B cell (primary cell): ENCODE results near the gene TAF7. TPM values are rescaled to one million over a fixed set of nuclear protein-coding genes. Genes with fewer than 3 reads are reported as not detected.

Experiments
- ATAC-seq: fragments of 200-7000 bp; cut with Tn5 transposase; one replicate; pipeline ENCODE4 v1.10.0; 2021; ENCODE audit warnings: low read depth, mild to moderate bottlenecking, moderate number of reproducible peaks, moderate library complexity
- CTCF ChIA-PET: fragments of 350-600 bp; sonication (Branson Sonifier 250); formaldehyde crosslinking; loops from one replicate; lab custom pipeline; 2021; ENCODE audit warnings: antibody characterized with exemption, inconsistent platforms; lab: Charles Lee
- POLR2A ChIA-PET: fragments of 350-600 bp; sonication (Branson Sonifier 250); formaldehyde crosslinking; loops from one replicate; lab custom pipeline; 2021; ENCODE audit warnings: antibody characterized with exemption; lab: Charles Lee
- DNase-seq: peaks from one replicate; pipeline ENCODE4 v3.0.0; 2013
- H2AFZ ChIP-seq: 2 replicates; pipeline ENCODE4 v1.6.1; 2012; ENCODE audit warnings: mild to moderate bottlenecking, low read depth, low read length; ENCODE audit not compliant: insufficient read depth, poor library complexity, severe bottlenecking
- H3K27ac ChIP-seq, 2 donors: 1 replicate in 1 of 2; 2 replicates in 1 of 2; pipeline ENCODE4 v1.5.1; 2012 to 2013; ENCODE audit warnings: low read length in 2 of 2, mild to moderate bottlenecking in 2 of 2, moderate library complexity in 1 of 2
- H3K27me3 ChIP-seq, 4 experiments: fragments of 200-600 bp in 1 of 4; sonication (generic) in 1 of 4; replicated peaks in 1 of 4; 1 replicate in 2 of 4; 2 replicates in 2 of 4; pipeline versions ENCODE4 v1.6.1 to v1.7.0; 2013 to 2016; ENCODE audit warnings: low read length in 3 of 4, mild to moderate bottlenecking in 2 of 4, mixed read lengths in 1 of 4, moderate library complexity in 1 of 4; ENCODE audit not compliant: insufficient read depth in 4 of 4, control insufficient read depth in 3 of 4; ENCODE audit errors: control extremely low read depth in 1 of 4
- H3K36me3 ChIP-seq, 2 experiments: replicated peaks in 1 of 2; 1 replicate in 1 of 2; 2 replicates in 1 of 2; pipeline versions ENCODE4 v1.6.1 to v1.7.1; 2013; ENCODE audit warnings: low read length in 1 of 2; ENCODE audit not compliant: insufficient read depth in 2 of 2, control insufficient read depth in 1 of 2; ENCODE audit errors: control extremely low read depth in 1 of 2, extremely low read depth in 1 of 2
- H3K4me1 ChIP-seq, 2 donors: fragments of 200-600 bp in 1 of 2; sonication (generic) in 1 of 2; 1 replicate in 1 of 2; 2 replicates in 1 of 2; pipeline versions ENCODE4 v1.5.1 to v1.6.1; 2013 to 2017; ENCODE audit warnings: low read length in 2 of 2; ENCODE audit not compliant: control insufficient read depth in 2 of 2, insufficient read depth in 2 of 2
- H3K4me2 ChIP-seq: replicated peaks from 2 replicates; pipeline ENCODE3; 2012; ENCODE audit warnings: mild to moderate bottlenecking, low read depth, low read length; ENCODE audit not compliant: poor library complexity, severe bottlenecking
- H3K4me3 ChIP-seq, 5 experiments: fragments of 200-600 bp in 1 of 5; sonication (generic) in 1 of 5; 1 replicate in 3 of 5; 2 replicates in 2 of 5; pipeline versions ENCODE4 v1.5.1 to v1.7.0; 2011 to 2016; ENCODE audit warnings: low read length in 4 of 5, mild to moderate bottlenecking in 4 of 5, low read depth in 2 of 5, control low read depth in 1 of 5, moderate library complexity in 1 of 5; ENCODE audit not compliant: insufficient read depth in 1 of 5; ENCODE audit errors: control extremely low read depth in 1 of 5, extremely low read depth in 1 of 5
- H3K79me2 ChIP-seq: fragments of 200-600 bp; sonication (generic); one replicate; pipeline ENCODE4 v1.6.0; 2016; ENCODE audit warnings: low read length; ENCODE audit not compliant: control insufficient read depth, insufficient read depth
- H3K9ac ChIP-seq: fragments of 200-600 bp; sonication (generic); 2 replicates; pipeline ENCODE4 v1.6.1; 2017; ENCODE audit warnings: mild to moderate bottlenecking, low read length, moderate library complexity
- H3K9me3 ChIP-seq, 3 donors: one replicate each; pipeline versions ENCODE4 v1.6.1 to v1.7.1; 2013; ENCODE audit warnings: low read length in 2 of 3; ENCODE audit not compliant: control insufficient read depth in 2 of 3, insufficient read depth in 1 of 3; ENCODE audit errors: control extremely low read depth in 1 of 3
- H4K20me1 ChIP-seq: 2 replicates; pipeline ENCODE4 v1.6.0; 2012; ENCODE audit warnings: mild to moderate bottlenecking, low read length; ENCODE audit not compliant: insufficient read depth, control insufficient read depth, poor library complexity, severe bottlenecking
- H3K27ac Mint-ChIP-seq: one replicate; pipeline ENCODE4 v1.8.0; 2021; ENCODE audit warnings: mixed read lengths
- H3K27me3 Mint-ChIP-seq: one replicate; pipeline ENCODE4 v1.8.0; 2021; ENCODE audit warnings: mixed read lengths
- H3K4me1 Mint-ChIP-seq: one replicate; pipeline ENCODE4 v1.8.0; 2021; ENCODE audit warnings: mixed read lengths
- H3K4me3 Mint-ChIP-seq: one replicate; pipeline ENCODE4 v1.8.0; 2021; ENCODE audit warnings: mixed read lengths
- H3K9me3 Mint-ChIP-seq: one replicate; pipeline ENCODE4 v1.8.0; 2022; ENCODE audit warnings: mixed read lengths; ENCODE audit not compliant: insufficient read depth
- EZH2 ChIP-seq: IDR thresholded peaks from 2 replicates; pipeline ENCODE4 v1.6.1; 2012; ENCODE audit warnings: borderline replicate concordance, low read depth, mild to moderate bottlenecking, moderate library complexity, low read length; ENCODE audit not compliant: insufficient read depth, poor library complexity, severe bottlenecking
- WGBS: methylation state at CpG from one replicate; pipeline ENCODE4 v1.1.5; 2013; ENCODE audit warnings: missing lambda C conversion rate; ENCODE audit not compliant: insufficient coverage; 5-methylcytosine and 5-hydroxymethylcytosine counted together
- intact Hi-C: fragments of 100-400 bp; cut with micrococcal nuclease; formaldehyde crosslinking; loops from one replicate; pipeline ENCODE4 v1.10.0; 2022
- polyA plus RNA-seq: library from polyadenylated mRNA; depleted of rRNA; stranded (reverse); fragments of >200 nt; gene quantifications from 2 replicates; pipeline ENCODE4 v1.2.3, GENCODE V29; 2012
- total RNA-seq, 2 donors: library from RNA; stranded (reverse); fragments of 120-200 nt in 1 of 2; gene quantifications; 1 replicate in 1 of 2; 2 replicates in 1 of 2; pipeline versions ENCODE4 v1.2.3 to v1.2.4, GENCODE V29; 2013 to 2022
- TF ChIP-seq, protein P1 (sequence below): fragments of 200-600 bp; IDR thresholded peaks from one replicate; pipeline ENCODE4 v1.8.0; 2022; ENCODE audit warnings: antibody characterized with exemption, mild to moderate bottlenecking

TAF7 gene
- total and polyA plus RNA-seq, 2 donors (not counting 1 experiment from before 2014, with no cell fraction given): 52.1 to 119 TPM

DNA sequence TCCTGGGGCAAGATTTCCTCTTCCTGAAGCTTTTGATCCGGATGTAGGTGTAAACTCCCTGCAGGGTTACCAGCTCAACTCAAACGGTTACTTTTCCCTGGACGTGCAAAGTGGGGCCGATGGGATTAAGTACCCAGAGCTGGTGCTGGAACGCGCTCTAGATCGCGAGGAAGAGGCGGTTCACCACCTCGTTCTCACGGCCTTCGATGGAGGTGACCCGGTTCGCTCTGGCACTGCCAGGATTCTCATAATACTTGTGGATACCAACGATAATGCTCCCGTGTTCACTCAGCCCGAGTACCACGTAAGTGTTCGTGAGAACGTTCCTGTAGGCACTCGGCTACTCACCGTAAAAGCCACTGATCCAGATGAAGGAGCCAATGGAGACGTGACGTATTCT is 35.1 kb upstream of the TAF7 start:
- peaks cover 55% of the 10 kb centered on the region for H3K27me3 Mint-ChIP-seq

DNA sequence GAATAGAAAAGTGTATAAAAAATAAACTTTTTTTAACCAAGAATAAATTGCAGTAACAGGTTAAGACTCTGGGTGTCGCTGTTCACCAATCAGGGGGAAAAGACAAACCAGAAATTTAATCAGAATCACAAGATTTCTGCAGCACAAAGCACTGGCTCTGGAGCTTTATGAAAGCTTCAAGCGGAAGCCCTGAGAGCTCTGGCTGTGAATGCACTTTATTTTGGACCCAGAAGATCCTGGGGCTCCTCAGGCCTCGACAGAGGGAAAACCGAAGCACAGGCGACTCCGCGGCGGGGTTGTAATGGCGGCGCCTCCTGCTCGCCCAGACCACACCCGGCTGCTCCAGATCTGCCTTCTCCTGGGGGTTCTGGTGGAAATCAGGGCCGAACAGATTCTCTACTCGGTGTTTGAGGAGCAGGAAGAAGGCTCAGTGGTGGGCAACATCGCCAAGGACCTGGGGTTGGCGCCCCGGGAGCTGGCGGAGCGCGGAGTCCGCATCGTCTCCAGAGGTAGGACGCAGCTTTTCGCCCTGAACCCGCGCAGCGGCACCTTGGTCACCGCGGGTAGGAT is 34.4 kb upstream of the TAF7 start, which contains the start of gene PCDHGA4:
PCDHGA4 (plus strand) TSS at position 122 of the 570 bp plus-strand sequence; CDS start at position 209, 87 bp downstream.
- intact Hi-C loops: no loop called here
- Histone ChIP-seq H3K36me3 (no peaks in the 10 kb centered on the region), H4K20me1 (no peaks in the 10 kb centered on the region), H3K79me2 (no peaks in the 10 kb centered on the region), H2AFZ (peak within 1 kb of the TSS; percentile 20), H3K4me1 (no peaks in the 10 kb centered on the region), H3K9me3 (peaks cover 2 to 48% (median 26%) of the 10 kb centered on the region in 3 donors), H3K4me2 (no peak within 1 kb of the TSS), H3K9ac (no peak within 1 kb of the TSS), H3K4me3 (no peak within 1 kb of the TSS), H3K27ac (no peak within 1 kb of the TSS), H3K27me3 (peaks cover 0 to 58% (median 33%) of the 10 kb centered on the region in 4 experiments)
- H3K9me3 Mint-ChIP-seq: peaks cover 12% of the 10 kb centered on the region
- ATAC-seq (no peak), DNase-seq (no peak)
- 32% methylated on average over 29 of the region's 29 CpGs for WGBS
- ChIA-PET POLR2A (no interaction called here), CTCF (interaction anchor here (1.1 to 1.6 kb wide), 2 partner anchors 202 to 211 kb away, joined by 3 to 4 read pairs; no protein-coding TSS in a partner anchor)
- TF ChIP-seq, protein P1, sequence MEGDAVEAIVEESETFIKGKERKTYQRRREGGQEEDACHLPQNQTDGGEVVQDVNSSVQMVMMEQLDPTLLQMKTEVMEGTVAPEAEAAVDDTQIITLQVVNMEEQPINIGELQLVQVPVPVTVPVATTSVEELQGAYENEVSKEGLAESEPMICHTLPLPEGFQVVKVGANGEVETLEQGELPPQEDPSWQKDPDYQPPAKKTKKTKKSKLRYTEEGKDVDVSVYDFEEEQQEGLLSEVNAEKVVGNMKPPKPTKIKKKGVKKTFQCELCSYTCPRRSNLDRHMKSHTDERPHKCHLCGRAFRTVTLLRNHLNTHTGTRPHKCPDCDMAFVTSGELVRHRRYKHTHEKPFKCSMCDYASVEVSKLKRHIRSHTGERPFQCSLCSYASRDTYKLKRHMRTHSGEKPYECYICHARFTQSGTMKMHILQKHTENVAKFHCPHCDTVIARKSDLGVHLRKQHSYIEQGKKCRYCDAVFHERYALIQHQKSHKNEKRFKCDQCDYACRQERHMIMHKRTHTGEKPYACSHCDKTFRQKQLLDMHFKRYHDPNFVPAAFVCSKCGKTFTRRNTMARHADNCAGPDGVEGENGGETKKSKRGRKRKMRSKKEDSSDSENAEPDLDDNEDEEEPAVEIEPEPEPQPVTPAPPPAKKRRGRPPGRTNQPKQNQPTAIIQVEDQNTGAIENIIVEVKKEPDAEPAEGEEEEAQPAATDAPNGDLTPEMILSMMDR: peak; percentile 58
- no peak for TF ChIP-seq EZH2
- peaks cover 54% of the 10 kb centered on the region for H3K27me3 Mint-ChIP-seq
- H3K4me1 Mint-ChIP-seq: peaks cover 2% of the 10 kb centered on the region
- no peak within 1 kb of the TSS for H3K4me3 Mint-ChIP-seq
- no peak within 1 kb of the TSS for H3K27ac Mint-ChIP-seq

More for the DNA sequence above, 35.1 kb upstream of the TAF7 start:
- H3K27ac Mint-ChIP-seq: no peak overlapping the region
- DNase-seq (no peak), ATAC-seq (no peak)
- no peak overlapping the region for H3K4me3 Mint-ChIP-seq
- Histone ChIP-seq H2AFZ (no peak overlapping the region), H4K20me1 (no peaks in the 10 kb centered on the region), H3K4me2 (no peak overlapping the region), H3K36me3 (no peaks in the 10 kb centered on the region), H3K9ac (no peak overlapping the region), H3K27ac (no peak overlapping the region), H3K4me1 (no peaks in the 10 kb centered on the region), H3K27me3 (peaks cover 0 to 58% (median 33%) of the 10 kb centered on the region in 4 experiments), H3K9me3 (peaks cover under 1 to 49% (median 29%) of the 10 kb centered on the region in 3 donors), H3K4me3 (no peak overlapping the region), H3K79me2 (no peaks in the 10 kb centered on the region)
- peaks cover 2% of the 10 kb centered on the region for H3K4me1 Mint-ChIP-seq
- intact Hi-C loops: no loop called here
- WGBS: 63% methylated on average over 24 of the region's 24 CpGs
- peaks cover 12% of the 10 kb centered on the region for H3K9me3 Mint-ChIP-seq
- ChIA-PET CTCF (interaction anchor here (1.1 to 1.6 kb wide), 2 partner anchors 202 to 210 kb away, joined by 3 to 4 read pairs; no protein-coding TSS in a partner anchor), POLR2A (no interaction called here)
- TF ChIP-seq, protein P1: no peak
- TF ChIP-seq EZH2: no peak
